Epidermal melanocyte (primary cell): ENCODE data around the gene CELA2A.
"Not testable (repeated sequence)": the region's sequence is repeated elsewhere in the genome, so short reads cannot be mapped to it uniquely, and the experiment has no call there.

Experiments
- DNase-seq: peaks from one replicate; pipeline ENCODE4 v3.0.0; 2011; ENCODE audit warnings: low spot score; ENCODE audit not compliant: insufficient read length

CELA2A gene

GRCh38 chr1:15468145-15468544 is 11.6 kb downstream of the CELA2A start:
- DNase-seq: no peak

- no peak for DNase-seq
Observed at GRCh38 chr1:15469361-15469760, 12.8 kb downstream of the CELA2A start.

DNA sequence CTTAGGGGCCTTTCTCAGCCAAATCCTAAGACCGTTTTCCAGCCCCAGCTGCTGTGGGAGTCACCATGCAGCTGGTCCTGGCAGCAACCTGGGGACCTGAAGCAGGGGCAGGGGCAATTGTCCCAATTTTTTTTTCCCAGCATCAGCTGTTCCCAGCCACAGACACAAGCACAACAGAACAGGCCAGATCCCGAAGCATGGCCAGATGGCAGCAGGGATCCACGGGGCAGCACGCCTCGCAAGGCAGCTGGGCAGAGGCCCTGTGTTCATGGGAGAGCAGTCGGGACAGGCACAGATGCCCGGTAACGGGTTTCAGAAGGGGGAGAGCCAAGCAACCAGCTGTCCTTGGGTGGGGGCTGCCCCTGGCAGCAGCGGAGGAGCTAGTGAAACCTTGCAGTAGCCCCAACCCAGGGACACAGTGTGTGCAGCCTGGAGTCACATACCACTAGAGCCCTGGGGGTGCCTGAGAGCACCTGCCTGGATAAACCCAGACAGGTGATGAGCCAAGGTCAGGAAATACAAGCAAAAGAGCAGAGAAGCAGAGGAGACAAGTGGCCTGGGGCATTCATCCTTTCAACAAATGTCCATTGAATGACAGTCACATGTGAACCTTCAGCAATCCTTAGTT is 13.4 kb downstream of the CELA2A start:
- DNase-seq: not testable (repeated sequence)

GRCh38 chr1:15471067-15471466 is 14.5 kb downstream of the CELA2A start:
- DNase-seq: not testable (repeated sequence)

DNA sequence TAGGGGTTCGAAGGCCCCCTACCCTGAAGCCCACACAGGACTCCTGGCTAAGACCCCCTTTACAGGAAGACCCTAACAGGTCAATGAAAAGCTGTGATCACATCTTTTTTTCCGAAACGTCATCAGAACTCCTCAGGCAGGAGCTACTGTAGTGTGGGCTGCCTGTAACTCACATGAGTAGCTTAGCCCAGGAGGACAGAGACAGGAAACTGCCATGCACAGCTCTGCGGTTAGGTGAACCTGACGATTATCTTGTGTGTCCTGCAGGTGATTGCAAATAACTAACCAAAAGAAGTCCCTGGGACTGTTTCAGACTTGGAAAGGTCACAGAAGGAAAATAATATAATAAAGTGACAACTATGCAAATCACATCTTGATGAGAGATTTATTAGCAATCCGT is 15.2 kb downstream of the CELA2A start:
- DNase-seq: not testable (repeated sequence)

DNA sequence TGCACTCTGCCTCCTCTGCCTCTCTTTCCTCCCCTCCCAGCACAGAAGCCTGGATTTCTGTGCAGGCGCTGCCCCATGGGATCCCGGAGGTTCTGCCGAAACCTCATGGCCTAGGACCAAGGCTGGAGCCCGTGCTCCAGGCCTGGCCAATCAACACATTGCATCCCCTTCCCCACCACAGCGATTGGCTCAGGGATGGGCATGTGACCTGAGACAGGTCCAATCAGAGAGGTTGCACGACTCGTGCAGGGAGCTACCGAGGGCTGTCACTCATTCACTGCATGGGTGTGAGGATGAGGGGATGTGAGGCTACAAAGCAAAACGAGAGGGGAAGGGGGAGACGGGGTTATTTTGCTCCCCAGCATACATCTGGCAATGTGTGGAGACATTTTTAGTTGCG is 16.1 kb downstream of the CELA2A start:
- no peak for DNase-seq

DNA sequence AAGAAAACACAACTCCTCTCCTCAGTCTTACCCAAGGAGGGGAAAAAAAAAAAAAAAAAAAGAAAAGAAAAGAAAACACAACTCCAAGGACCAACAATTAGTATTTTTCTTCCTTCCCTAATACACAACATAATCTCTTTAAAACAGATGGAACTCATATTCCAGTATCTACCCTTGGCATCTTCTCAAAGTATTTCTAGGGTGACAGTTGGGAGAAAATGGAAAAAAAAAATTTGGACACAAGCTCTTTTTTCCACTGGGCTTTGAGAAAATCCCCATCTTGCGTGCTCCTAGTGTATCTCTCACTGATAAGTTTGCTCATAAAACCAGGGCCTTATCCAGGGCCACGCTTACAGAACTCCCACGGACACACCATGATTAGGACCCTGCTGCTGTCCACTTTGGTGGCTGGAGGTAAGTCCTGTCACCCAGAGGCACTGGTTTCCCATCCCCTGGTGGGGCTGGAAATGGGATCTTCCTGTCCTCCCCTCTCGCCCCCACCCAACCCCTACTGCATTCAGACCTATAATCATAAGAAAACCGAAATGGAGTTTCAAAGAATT is 19.3 kb downstream of the CELA2A start, which contains the start of gene CELA2B:
Gene CELA2B (plus strand): TSS at position 353 of the 563 bp plus-strand sequence. CDS start 22 bp downstream, at position 375.
- no peak for DNase-seq

DNA sequence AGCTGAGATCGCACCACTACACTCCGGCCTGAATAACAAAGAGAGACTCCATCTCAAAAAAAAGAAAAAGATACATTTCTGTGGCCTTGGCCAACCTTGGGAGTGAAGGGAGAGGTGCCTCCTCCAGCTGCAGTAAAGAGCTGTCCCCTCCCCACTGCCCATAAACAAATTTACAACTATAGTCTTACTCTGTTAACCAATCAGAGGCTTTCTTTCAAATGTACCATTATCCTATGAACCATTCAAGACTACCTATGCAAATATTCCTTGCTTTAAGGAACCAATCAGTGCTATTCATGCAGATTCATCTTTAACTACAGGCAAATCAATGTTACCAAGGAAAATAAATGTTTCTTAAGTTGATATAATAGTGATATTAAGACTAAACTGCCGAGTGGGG is 20.4 kb downstream of the CELA2A start:
- DNase-seq: no peak

DNA sequence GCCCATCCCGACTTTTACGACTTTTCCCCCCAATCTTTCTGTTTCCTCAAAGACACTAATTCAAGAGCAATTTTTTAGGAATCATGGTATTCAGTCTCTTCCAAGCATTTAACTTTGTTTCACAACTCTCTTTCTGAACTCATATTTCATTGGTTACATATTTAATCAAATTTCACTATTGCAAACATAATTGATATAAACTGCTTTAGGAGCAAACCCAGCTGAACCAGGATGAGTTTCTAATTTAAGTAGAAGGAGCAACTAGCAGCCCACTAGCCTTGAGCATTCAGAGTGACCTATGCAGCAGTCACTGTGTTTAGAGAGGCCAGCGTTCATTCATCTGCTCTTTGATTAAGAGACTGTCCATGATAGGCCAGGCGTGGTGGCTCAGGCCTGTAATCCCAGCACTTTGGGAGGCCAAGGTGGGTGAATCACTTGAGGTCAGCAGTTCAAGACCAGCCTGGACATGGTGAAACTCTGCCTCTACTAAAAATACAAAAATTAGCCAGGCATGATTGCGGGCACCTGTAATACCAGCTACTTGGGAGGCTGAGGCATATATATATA is 21.2 kb downstream of the CELA2A start:
- DNase-seq: no peak

GRCh38 chr1:15479654-15480347 is 23.3 kb downstream of the CELA2A start:
- DNase-seq: no peak

DNA sequence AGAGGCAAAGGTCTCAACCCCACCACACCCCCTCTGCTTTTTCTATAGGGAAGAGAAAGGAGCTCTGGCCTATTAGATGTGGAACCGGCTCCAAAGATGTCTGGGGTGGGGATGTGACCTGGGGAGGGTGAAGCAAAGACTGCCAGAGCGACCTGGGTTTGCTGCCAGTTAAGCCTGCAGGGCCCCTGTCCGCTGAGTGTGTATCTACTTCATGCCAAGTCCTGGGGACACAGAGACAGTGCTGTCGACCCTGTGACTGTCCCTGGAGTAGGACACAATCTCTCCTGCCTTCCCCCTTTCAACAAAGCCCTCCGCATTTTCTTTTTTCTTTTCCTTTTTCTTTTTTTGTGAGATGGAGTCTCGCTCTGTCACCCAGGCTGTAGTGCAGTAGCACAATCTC is 25.9 kb downstream of the CELA2A start:
- not testable (repeated sequence) for DNase-seq

DNA sequence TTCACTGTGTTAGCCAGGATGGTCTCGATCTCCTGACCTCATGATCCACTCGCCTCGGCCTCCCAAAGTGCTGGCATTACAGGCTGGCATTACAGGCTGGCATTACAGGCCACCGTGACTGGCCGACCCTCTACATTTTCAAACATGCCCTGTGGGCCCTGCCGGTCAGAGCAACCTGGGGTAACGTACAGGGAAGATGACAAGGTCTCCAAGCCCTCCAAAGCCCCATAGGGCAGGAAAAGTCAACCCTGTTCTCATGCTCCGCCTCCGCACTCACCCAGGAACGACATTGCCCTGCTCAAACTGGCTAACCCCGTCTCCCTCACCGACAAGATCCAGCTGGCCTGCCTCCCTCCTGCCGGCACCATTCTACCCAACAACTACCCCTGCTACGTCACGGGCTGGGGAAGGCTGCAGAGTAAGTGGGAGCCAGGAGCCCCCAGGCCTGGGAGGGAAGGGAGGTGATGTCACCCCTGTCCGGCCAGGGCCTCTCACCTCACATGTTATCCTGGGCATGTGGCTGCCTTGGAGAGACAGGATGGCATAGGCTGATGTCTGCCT is 26.5 kb downstream of the CELA2A start:
- DNase-seq: not testable (repeated sequence)

DNA sequence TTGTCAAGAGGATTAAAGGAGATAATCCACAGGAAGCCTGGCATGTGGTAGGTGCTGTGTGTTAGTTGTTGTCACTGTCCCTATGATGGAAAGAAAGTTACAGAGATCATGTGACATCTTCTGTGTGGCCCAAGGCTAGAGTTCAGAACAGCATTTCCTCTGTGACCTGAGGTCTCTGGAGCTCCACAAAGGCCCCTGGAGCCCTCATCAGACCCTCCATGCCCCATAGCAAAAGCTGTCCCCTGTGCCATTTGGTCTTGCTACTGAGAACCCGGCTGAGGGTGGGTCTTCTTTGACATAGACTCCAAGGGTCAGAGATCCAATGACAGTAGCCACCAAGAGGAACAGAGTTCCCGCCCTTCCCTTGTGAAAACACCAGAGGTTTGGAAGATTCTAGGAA is 27.4 kb downstream of the CELA2A start:
- no peak for DNase-seq

- DNase-seq: not testable (repeated sequence)
Observed at GRCh38 chr1:15484443-15484842, 27.9 kb downstream of the CELA2A start.

- DNase-seq: no peak
Observed at GRCh38 chr1:15485636-15486035, 29.1 kb downstream of the CELA2A start.

- DNase-seq: not testable (repeated sequence)
Observed at GRCh38 chr1:15486844-15487610, 30.5 kb downstream of the CELA2A start.

DNA sequence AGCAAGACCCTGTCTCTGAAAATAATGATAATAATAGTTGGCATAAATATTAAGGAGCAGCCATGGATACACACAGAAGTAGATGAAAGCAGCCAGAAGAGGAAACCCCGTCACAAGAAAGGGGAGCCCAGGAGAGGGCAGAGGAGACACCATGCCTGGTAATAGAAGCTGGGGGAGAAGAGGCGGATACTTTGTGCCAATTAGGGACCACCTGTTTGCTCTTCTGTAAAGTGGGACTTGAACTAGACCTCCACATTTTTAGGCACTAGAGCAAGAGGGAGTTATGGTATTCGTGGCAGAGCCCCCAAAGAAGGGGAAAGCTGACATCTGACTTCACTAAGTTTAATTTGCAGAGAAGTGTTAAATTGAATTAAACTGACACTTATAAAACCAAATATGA is 31.8 kb downstream of the CELA2A start:
- no peak for DNase-seq

DNA sequence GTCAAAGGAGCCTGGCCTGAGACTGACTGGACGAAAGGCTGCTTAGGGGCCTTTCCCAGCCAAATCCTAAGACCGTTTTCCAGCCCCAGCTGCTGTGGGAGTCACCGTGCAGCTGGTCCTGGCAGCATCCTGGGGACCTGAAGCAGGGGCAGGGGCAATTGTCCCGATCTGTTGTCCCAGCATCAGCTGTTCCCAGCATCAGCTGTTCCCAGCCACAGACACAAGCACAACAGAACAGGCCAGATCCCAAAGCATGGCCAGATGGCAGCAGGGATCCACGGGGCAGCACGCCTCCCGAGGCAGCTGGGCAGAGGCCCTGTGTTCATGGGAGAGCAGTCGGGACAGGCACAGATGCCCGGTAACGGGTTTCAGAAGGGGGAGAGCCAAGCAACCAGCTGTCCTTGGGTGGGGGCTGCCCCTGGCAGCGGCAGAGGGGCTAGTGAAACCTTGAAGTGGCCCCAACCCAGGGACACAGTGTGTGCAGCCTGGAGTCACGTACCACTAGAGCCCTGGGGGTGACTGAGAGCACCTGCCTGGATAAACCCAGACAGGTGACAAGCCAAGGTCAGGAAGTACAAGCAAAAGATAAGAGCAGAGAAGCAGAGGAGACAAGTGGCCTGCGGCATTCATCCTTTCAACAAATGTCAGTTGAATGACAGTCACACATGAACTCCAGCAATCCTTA is 32.7 kb downstream of the CELA2A start:
- DNase-seq: no peak

DNA sequence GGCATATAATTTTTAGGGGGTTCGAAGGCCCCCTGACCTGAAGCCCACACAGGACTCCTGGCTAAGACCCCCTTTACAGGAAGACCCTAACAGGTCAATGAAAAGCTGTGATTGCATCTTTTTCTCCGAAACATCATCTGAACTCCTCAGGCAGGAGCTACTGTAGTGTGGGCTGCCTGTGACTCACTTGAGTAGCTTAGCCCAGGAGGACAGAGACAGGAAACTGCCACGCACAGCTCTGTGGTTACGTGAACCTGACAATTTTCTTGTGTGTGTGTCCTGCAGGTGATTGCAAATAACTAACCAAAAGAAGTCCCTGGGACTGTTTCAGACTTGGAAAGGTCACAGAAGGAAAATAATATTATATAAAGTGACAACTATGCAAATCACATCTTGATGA is 34.5 kb downstream of the CELA2A start:
- not testable (repeated sequence) for DNase-seq

DNA sequence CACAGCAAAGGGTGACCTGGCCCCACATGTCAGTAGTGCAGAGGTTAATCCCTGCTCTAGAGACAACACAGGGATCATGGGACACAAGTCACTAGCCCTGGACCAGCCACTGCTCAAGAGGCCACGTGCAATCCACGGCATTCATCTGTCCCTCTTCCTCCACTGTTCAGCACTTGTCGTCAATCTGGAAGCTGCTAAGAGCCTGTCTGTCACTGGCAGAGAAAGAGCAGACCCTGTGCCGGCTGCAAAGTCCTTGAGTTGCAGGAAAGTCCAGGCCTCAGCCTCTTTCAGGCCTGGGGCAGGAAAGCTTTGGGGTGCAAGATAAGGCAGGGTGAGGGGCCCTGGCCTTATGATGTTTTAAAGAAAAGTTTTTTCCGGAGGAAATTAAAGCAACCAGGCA is 36.1 kb downstream of the CELA2A start:
- no peak for DNase-seq
